DLD1 (cell line): ENCODE data around the gene ABCB10.
"Not testable (repeated sequence)": the region's sequence is repeated elsewhere in the genome, so short reads cannot be mapped to it uniquely, and the experiment has no call there.

Experiments
- in situ Hi-C: cut with HindIII; loops from 2 replicates; pipeline ENCODE4 v1.10.0; 2017; ENCODE audit warnings: low sequenced_read_pairs

Gene ABCB10

DNA sequence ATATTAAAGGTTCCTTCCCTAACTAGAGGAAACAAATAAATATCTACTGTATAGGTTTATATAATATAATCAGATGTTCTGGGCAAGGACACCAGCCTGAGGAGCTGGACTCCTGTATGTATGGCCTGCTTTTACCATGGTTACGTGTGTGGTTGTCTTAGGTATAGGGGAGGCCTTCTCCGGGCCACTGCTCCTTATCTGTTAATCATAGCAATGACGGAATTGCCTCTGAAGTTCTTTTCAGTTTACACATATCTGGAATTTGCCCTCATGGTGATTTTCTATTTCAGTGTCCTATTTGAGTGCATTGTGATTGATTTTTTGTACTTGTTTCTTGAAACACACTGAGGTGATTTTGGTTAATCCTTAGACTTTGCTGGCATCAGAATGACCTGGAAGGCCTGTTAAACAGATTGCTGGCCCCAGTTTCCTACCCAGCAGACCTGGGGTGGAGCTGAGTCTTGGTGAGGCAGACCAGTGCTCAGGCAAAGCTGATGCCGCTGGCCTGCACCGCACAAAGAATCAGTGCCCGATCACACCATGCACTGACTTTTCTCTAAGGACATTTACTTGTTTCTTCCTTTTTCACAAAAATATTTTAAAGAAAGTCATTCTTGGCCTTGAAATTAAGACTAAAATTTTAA, 18.5 kb downstream of the ABCB10 start:
- in situ Hi-C loops, result no loop called here

DNA sequence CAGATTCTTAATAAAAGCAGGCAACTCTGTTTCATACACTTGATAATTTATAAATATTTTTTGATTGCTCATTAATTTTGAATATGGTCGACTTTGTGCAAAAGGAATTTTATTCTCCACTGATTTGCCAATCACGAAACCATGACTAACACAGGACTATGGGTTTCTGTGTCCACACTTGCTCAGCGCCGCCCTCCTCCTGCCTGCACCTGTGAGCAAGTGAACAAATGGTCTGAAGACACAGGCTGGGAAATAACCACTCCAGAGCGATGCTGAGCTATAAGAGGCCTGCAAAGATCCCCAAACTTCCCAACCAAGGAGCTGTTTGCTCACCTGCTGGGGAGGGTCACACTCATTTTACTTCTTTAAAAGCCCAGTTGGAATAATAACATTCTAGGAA, 19.6 kb downstream of the ABCB10 start:
- in situ Hi-C loops, result no loop called here

DNA sequence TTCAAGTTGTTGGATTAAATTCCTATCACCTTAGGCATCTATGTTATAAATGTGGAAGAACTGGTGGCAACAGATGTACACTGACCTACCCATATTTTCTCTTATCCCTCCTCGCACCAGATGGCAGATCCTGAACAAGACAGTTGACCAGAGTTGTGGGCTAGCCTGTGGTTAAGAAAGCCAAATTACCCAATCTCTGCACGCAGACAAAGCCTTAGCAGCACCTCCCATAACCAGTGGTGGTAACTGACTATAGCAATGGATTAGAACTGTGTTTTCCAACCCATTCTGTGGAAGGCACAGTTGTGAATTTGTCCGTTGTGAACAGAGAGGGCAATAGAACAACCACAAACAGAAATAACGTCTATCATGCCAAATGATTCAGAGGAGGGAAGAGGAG, 20.6 kb downstream of the ABCB10 start:
- in situ Hi-C loops, result no loop called here

DNA sequence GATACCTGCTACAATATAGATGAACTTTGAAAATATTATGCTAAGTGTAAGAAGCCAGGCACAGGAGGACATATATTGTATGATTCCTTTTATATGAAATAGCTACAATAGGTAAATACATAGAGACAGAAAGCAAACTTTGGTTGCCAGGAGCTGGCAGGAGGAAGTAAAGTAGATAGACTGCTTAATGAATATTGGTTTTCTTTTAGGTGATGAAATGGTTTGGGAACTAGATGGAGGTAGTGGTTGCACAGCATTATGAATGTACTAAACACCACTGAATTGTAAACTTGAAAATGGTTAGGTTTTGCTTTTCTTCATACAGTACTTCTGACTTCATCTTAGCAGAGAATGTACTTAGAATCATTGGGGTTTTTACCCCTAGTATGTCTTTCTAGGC, 21.5 kb downstream of the ABCB10 start:
- in situ Hi-C loops, result no loop called here

DNA sequence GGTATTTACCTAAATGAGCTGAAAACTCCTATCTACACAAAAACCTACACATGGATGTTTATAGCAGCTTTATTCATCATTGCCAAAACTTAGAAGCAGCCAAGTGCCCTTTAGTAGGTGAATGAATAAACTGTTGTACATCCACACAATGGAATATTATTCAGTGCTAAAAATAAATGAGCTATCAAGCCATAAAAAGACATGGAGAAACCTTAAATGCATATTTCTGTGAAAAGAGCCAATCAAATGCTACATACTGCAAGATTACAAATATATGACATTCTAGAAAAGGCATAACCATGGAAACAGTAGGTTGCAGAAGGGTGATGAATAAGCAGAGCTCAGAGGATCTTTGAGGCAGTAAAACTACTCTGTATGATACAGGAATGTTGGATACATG, 23.3 kb downstream of the ABCB10 start:
- in situ Hi-C loops, result no loop called here

DNA sequence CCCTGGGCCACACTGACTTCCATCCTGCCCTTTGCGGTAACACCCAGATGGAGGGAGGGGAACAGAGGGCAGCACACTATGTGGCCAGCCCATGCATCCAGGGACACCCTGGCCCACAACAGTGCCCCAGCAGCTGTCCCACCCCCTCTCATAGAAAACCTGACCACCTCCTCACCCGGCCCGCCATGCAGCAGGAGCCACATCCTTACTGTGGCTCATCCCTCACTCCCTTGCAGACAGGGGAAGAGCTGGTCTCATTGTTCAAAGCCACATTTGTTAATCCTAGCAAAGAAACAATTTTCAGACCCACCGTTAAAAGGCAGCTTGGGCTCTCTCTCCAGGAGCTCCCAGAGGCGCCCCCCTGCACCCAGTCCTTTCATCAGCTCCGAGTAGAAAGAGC, 27.2 kb downstream of the ABCB10 start:
- in situ Hi-C loops, result no loop called here

DNA sequence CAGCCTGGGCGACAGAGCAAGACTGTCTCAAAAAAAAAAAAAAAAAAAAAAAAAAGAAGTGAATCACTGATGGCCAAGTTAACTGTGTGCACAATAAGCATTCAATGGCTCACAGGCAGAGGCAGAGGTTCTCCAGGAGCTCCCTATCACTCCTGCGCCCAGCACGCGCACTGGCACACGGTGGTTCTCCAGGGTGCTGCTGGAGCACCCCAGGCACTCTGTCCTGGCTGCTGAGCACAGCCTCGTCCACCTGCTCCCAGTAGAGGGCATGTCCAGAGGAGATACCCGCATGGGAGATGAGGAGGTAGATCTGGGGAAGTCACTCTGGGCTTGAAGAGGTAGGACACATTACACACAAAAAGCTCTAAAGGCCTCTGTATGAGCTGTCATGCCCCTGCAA, 28.9 kb downstream of the ABCB10 start:
- in situ Hi-C loops, result no loop called here

DNA sequence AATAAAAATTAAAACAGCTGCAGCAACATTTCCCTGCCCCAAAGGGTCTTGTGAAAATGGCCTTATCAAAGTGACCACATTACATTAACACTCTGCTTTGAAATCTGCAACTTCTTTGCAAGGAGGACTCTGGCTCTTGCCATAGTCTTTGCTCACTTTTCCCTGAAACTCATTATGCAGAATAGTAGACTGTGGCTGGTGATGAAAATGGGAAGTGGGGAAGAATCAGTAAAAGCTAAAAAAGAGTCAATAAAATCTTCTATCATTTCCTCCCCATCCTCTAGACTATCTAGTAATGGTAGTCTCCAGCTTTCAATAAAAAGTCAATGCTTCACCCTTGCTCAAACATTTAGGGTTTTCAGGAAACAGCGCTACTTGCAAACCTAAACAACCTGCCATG, 31.8 kb downstream of the ABCB10 start:
- in situ Hi-C loops, result no loop called here

DNA sequence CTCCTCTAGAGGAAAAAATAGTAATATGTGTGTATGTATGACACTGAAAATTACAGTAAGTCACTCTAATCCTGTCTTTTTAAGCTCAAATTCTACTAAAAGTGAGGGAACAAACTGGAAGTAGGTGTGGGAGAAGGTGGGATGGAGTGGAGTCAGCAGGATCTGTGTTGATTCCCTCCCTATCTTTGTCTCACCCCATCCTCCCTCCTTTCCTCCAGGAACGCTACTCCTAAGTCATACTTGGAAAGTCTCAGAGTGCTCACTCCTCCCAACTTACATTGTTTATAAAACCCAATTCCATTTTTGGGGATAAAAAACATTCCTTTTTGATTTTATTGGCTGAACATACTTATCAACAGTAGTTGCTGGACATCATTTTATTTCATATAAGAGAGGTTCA, 35.5 kb downstream of the ABCB10 start:
- in situ Hi-C loops, result no loop called here

DNA sequence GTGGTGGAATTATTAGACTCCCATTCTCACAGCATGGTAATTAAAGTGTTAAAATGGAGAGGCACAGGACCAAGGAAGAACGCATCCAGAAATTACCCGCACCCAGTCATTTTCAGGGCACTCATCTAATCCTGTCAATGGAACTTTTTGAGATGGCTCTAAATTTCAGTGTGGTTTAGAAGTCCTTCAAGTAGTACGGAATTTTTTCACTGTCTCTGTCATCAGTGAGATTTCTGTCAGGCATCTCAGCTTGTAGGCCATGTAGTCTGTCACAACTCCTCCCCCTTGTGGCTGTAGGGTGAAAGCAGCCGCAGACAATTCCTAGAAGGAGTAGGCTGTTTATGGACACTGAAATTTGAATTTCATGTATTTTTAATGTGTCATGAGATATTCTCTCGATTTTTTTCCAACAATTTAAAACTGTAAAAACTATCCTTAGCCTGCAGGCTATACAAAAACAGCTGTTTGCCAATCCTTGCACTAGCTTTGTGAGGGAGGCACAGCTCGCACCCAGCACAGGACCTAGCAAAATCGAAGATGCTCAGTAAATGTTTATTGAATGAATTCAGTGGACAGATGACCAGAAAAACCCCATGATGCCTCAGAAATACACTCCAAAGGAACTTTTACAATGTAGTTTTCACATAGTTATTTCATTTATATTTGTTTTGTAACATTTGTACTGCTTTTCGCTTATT, 43.8 kb downstream of the ABCB10 start:
- in situ Hi-C loops, result no loop called here

DNA sequence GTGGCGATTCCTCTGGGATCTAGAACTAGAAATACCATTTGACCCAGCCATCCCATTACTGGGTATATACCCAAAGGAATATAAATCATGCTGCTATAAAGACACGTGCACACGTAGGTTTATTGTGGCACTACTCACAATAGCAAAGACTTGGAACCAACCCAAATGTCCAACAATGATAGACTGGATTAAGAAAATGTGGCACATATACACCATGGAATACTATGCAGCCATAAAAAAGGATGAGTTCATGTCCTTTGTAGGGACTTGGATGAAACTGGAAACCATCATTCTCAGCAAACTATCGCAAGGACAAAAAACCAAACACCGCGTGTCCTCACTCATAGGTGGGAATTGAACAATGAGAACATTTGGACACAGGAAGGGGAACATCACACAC, 46.9 kb downstream of the ABCB10 start:
- in situ Hi-C loops, result not testable (repeated sequence)

DNA sequence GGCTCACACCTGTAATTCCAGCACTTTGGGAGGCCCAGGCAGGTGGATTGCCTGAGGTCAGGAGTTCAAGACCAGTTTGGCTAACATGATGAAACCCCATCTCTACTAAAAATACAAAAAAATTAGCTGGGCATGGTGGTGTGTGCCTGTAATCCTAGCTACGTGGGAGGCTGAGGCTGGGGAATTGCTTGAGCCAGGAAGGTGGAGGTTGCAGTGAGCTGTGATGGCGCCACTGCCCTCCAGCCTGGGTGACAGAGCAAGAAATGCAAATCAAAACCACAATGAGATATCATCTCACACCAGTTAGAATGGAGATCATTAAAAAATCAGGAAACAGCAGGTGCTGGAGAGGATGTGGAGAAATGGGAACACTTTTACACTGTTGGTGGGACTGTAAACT, 47.3 kb downstream of the ABCB10 start:
- in situ Hi-C loops, result not testable (repeated sequence)

DNA sequence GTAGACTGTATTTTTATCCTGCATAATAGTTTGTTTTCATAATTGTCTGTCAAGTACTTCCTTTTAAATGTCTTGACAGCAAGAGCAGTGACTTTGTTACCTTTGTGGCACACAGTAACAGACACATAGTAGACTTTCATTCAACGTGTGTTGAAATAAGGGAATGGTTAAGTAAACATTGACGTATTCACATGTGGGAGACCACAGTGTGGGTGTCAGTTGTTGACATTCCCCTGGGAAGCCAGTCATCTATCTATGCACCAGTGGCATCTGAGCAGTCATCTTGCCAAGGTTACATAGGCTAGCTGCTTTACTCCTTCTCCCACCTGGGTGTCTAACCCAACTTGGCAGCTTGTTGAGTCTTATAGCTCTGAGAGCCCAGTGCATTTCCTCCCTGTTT, 48.9 kb downstream of the ABCB10 start:
- in situ Hi-C loops, result no loop called here

DNA sequence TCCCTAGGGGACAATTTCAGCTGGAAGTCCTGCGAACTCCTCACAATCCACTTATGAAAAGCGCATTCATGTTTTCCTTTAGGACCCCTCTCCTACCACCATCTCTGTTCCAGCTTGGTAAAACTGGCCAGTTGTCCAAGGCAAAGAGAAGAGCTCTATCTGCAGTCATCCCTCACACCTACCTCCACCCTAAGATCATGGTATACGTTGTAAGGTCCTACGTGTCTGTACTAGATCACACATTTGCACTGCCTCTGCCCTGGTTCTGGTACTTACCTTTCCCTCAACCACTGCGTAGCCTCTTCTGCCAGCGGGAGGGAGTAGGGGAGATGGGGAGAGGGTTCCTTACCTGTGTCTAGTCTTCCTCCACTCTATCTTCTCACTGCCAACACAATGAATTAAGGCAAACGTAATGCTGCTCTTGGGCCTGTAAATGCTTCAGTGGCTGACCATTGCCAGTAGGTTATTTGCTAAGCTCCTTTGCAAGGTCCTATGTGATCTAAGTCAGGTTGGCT, 49.6 kb downstream of the ABCB10 start:
- in situ Hi-C loops, result no loop called here

DNA sequence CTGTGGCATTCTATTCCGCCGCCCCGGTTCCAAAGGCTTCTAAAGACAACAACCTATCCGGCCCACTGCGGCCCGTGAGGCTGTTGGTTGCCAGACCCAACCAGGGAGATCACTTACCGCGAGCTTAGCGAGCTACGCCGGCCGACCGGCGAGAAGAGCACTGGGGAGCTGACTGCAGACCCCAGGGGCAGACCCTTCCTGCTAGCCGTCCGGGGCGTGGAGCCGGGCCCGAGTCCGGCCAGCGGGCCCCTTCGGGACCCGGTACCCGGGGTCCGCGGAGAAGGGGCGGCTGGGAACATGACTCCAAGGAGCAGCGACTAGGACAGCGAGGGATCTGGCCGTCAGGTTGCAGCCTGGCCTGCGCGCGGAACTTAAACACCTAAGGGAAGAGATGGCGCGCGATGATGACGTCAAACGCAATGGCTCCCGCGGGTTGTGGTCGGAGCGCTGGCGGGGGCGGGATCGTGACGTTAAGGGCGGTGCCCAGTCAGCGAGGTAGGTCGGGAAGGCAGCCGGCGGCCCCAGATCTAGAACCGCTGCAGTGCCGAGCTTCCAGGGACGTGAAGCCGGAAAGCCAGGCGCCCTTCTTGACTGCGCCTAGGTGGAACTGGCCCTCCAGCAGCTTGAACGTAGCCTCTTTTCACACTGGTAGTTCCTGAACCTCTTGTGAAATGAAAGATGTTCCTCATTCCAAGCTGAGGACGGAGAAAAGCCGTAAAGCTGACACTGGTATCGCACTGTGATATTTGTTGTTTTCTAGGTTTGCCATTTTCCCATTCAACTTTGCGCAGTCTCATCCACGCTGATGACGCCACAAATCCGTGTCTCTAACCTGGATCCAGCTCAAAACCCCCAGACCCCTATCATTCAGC, 50.3 kb downstream of the ABCB10 start, which contains the start of gene NUP133:
Gene NUP133 (minus strand): TSS at position 391 of the 872 bp plus-strand sequence. CDS start 92 bp downstream, at position 299.
- in situ Hi-C loops, result no loop called here

DNA sequence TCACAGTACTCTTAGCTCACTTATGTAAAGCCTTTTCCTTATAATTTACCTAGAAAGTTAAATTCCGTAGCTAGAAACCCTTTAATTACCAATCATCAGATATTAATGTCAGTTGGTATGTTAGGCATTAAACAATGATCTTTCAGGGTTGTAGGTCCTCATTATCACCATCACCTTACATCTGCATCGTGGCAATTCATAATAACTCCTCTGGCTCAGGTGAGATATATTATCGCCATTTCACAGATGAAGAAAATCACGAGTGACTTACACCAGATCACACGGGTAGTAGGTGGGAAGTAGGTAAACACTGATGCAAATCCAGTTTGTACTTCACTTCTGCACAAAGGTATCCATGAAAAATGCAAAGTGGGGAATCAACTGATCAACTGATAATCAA, 51.0 kb downstream of the ABCB10 start:
- in situ Hi-C loops, result no loop called here

DNA sequence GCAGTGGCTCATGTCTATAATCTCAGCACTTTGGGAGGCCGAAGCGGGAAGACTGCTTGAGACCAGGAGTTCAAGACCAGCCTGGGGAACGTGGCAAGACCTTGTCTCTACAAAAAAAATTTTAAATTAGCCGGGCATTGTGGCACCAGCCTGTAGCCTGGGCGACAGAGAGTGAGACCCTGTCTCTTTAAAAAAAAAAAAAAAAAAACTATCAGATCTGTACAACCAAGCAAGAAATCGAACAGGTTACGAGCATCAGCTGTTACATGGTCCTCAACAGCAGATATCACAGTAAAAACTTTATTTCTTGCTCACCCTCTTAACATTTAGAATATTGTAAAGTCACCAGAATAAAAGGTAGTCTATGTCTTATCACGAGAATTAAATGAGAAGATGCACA, 51.9 kb downstream of the ABCB10 start:
- in situ Hi-C loops, result no loop called here

DNA sequence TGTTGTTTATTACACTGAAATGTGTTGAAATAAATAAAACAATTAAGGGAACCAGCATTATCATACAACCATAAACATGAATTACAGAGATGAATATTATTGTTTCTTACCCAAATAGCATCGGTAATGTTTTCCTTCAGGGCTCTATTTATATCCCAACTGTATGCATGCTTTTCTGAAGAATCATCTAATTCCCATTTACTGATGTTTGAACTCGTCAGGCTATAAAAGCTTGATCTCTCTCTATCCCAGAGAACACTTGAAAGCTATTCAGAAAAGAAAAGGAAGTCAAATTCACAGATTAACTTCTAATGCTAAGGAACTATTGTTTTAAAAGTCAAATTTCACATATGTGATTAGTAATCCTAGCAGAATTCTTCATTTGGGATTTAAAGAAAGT, 62.7 kb downstream of the ABCB10 start:
- in situ Hi-C loops, result loop anchor here (10.0 kb wide), 1 partner anchor 171 kb away; no protein-coding TSS in a partner anchor

DNA sequence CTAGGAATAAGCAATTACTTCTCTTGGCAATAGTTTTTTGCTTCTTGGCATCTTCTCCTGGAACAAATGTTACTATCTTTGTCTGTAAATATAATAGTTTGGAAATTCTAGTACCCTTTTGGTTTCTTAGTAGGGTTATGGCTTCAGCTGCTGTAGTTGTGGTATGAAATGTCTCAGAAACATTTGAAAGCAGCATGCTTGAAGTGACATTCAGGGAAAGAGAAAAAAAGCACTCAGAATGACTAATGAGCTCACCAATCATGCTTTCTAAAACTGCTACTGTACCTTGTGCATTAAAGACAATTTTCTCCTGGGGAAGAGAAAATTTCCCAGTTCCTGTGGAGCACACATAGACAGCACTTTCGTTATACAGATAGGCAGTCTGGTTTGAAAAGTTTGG, 71.3 kb downstream of the ABCB10 start:
- in situ Hi-C loops, result no loop called here

DNA sequence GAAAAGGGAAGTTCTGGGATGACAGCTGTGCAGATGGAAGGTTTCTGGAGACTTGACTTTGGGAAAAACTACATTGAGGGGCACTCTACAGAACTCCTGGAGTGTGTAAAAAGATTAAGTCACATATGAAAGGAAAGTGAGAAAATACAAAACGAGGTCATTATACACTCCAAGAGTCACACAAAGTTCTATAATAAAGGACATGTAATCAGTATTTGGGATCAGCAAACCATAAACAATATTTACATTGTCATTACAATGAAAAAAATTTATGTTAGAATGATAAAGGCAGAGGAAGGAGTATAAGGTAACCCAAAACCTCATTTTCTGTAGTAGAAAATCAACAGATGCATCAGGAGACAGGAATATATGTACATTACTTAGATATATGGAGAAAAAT, 73.2 kb downstream of the ABCB10 start:
- in situ Hi-C loops, result no loop called here

DNA sequence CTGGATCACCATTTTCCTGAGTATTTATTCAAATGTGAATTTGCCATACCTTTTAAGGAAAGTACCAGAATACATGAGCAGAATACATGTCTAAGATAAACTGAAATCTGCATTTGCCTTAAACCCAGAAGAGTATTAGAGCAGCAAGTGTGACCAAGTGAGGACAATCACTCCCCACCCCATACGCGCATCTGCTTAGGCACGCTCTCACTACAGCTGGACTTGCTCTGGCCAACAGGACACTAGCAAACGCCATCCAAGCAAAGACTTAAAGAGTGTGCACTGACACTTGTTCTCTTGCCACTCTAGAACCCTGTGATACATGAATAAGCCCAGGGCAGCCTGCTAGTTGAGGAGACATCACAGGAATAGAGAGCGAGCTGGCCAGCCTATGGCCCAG, 76.0 kb downstream of the ABCB10 start:
- in situ Hi-C loops, result no loop called here

DNA sequence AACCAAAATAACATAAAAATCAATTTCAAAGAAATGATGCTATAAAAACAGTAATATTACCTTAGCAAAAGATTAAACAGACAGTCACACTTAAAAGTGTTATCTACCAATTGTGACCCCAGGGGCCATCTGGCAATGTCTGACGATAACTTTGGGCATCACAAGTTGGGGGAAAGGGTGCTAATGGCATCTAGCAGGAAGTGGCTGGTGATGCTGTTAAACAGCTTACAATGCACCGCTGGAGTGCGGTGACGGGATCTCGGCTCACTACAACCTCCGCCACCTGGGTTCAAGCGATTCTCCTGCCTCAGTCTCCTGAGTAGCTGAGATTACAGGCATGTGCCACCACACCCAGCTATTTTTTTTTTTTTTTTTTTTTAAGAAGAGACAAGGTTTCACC, 78.0 kb downstream of the ABCB10 start:
- in situ Hi-C loops, result no loop called here
